ENCODE data around the gene PRSS1. TPM values are rescaled to one million over a fixed set of nuclear protein-coding genes. Genes with fewer than 3 reads are reported as not detected.

The PRSS1 gene
- total RNA-seq, 1 experiment from 2014 or later = 7.3 TPM

DNA sequence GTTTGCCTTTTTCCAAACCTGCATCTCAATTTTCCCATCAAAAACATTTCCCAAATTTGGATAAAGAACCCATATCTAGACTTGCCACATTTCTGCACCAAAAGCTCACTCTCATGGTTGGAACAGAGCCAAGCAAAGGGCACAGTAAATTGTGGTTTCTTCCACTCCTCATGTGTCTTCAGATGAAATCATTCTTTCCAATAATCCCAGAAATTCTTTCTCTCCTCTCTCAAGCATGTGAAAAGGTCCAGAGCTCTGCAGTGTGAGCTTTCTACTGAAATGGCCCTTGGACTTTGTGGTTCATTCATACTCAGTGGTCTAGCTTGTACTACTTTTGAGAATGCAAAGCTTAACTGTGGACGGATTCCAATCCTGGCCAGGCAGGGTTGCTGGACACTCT lies 41.3 kb downstream of the PRSS1 start:
- H3K27me3 ChIP-seq (ENCODE audit: control insufficient read depth, insufficient read depth, low read length) = peaks cover 16% of the 10 kb centered on the region
- TF ChIP-seq, protein P1, sequence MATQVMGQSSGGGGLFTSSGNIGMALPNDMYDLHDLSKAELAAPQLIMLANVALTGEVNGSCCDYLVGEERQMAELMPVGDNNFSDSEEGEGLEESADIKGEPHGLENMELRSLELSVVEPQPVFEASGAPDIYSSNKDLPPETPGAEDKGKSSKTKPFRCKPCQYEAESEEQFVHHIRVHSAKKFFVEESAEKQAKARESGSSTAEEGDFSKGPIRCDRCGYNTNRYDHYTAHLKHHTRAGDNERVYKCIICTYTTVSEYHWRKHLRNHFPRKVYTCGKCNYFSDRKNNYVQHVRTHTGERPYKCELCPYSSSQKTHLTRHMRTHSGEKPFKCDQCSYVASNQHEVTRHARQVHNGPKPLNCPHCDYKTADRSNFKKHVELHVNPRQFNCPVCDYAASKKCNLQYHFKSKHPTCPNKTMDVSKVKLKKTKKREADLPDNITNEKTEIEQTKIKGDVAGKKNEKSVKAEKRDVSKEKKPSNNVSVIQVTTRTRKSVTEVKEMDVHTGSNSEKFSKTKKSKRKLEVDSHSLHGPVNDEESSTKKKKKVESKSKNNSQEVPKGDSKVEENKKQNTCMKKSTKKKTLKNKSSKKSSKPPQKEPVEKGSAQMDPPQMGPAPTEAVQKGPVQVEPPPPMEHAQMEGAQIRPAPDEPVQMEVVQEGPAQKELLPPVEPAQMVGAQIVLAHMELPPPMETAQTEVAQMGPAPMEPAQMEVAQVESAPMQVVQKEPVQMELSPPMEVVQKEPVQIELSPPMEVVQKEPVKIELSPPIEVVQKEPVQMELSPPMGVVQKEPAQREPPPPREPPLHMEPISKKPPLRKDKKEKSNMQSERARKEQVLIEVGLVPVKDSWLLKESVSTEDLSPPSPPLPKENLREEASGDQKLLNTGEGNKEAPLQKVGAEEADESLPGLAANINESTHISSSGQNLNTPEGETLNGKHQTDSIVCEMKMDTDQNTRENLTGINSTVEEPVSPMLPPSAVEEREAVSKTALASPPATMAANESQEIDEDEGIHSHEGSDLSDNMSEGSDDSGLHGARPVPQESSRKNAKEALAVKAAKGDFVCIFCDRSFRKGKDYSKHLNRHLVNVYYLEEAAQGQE (IDR thresholded peaks at IDR 0.05; ENCODE audit: insufficient read depth in 1 of 2, low read depth in 2 of 2, low read length in 1 of 2) = no peak
- TF ChIP-seq CTCF (IDR thresholded peaks at IDR 0.05) = no peak
- no peak for TF ChIP-seq TCF7L2 (IDR thresholded peaks at IDR 0.05; ENCODE audit: low read depth, low read length)
- no peak for TF ChIP-seq POLR2AphosphoS5 (IDR thresholded peaks at IDR 0.05; ENCODE audit: low read depth, low read length)
- TF ChIP-seq SIN3A (IDR thresholded peaks at IDR 0.05; ENCODE audit: borderline replicate concordance, insufficient read depth, low read depth, low read length) = no peak
- no TSS peak for BruUV-seq (replicated peaks)
- intact Hi-C loops (cut with micrococcal nuclease; ENCODE audit: unreplicated experiment) = no loop called here
- ChIA-PET POLR2A (interaction anchor here (0.7 kb wide), 1 partner anchor 102 kb away, joined by 3 read pairs; no protein-coding TSS in a partner anchor), CTCF (interaction anchor here (0.6 kb wide), 1 partner anchor 24 kb away, joined by 7 read pairs; no protein-coding TSS in a partner anchor)
- in situ Hi-C loops (cut with HindIII; ENCODE audit: low pct_unique_long_range_greater_than_20kb, low sequenced_read_pairs) = no loop called here
- no peaks in the 10 kb centered on the region for H3K4me1 ChIP-seq (ENCODE audit: control insufficient read depth, insufficient read depth, low read length)
- no peak for DNase-seq (ENCODE audit: low read depth, low spot score)
- H3K4me3 ChIP-seq (ENCODE audit: low read depth in 2 of 2, low read length in 2 of 2) = no peak overlapping the region
- H3K36me3 ChIP-seq (ENCODE audit: control insufficient read depth, insufficient read depth, low read length) = no peaks in the 10 kb centered on the region
- no peak overlapping the region for H3K27ac ChIP-seq (ENCODE audit: low read length)
- H3K9me3 ChIP-seq (ENCODE audit: control insufficient read depth, insufficient read depth, low read depth, low read length) = no peaks in the 10 kb centered on the region
- no peak for ATAC-seq

DNA sequence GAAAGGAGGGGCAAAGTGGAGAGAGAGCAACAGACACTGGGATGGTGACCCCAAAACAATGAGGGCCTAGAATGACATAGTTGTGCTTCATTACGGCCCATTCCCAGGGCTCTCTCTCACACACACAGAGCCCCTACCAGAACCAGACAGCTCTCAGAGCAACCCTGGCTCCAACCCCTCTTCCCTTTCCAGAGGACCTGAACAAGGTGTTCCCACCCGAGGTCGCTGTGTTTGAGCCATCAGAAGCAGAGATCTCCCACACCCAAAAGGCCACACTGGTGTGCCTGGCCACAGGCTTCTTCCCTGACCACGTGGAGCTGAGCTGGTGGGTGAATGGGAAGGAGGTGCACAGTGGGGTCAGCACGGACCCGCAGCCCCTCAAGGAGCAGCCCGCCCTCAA lies 42.2 kb downstream of the PRSS1 start:
- ATAC-seq = no peak
- Histone ChIP-seq H3K27ac (ENCODE audit: low read length) (no peak overlapping the region), H3K9me3 (ENCODE audit: control insufficient read depth, insufficient read depth, low read depth, low read length) (no peaks in the 10 kb centered on the region), H3K4me3 (ENCODE audit: low read depth in 2 of 2, low read length in 2 of 2) (no peak overlapping the region), H3K36me3 (ENCODE audit: control insufficient read depth, insufficient read depth, low read length) (no peaks in the 10 kb centered on the region), H3K27me3 (ENCODE audit: control insufficient read depth, insufficient read depth, low read length) (peaks cover 23% of the 10 kb centered on the region), H3K4me1 (ENCODE audit: control insufficient read depth, insufficient read depth, low read length) (no peaks in the 10 kb centered on the region)
- in situ Hi-C loops (cut with HindIII; ENCODE audit: low pct_unique_long_range_greater_than_20kb, low sequenced_read_pairs) (no loop called here), intact Hi-C loops (cut with micrococcal nuclease; ENCODE audit: unreplicated experiment) (no loop called here)
- ChIA-PET POLR2A (no interaction called here), CTCF (no interaction called here)
- TF ChIP-seq POLR2AphosphoS5 (IDR thresholded peaks at IDR 0.05; ENCODE audit: low read depth, low read length) (no peak), CTCF (IDR thresholded peaks at IDR 0.05) (no peak), TCF7L2 (IDR thresholded peaks at IDR 0.05; ENCODE audit: low read depth, low read length) (no peak)
- TF ChIP-seq, protein P1 (IDR thresholded peaks at IDR 0.05; ENCODE audit: insufficient read depth in 1 of 2, low read depth in 2 of 2, low read length in 1 of 2) = no peak
- DNase-seq (ENCODE audit: low read depth, low spot score) = no peak
- no TSS peak for BruUV-seq (replicated peaks)

Measured in Panc1 (cell line).